Myocyte (in vitro differentiated cells): Measurements from ENCODE around the gene NACC2. TPM values are rescaled to one million over a fixed set of nuclear protein-coding genes. Genes with fewer than 3 reads are reported as not detected.

Source experiments
- DNase-seq: peaks from one replicate; pipeline ENCODE4 v3.0.0-alpha.2; 2012; ENCODE audit warnings: low read depth
- total RNA-seq: library from RNA; depleted of rRNA; stranded (reverse); fragments of >200 nt; gene quantifications from 2 replicates; pipeline ENCODE4 v1.2.3, GENCODE V29; 2014

Gene NACC2
- total RNA-seq, 1 donor from 2014 or later, result 22.8 TPM

GRCh38 chr9:135998016-135998380, 97.1 kb downstream of the NACC2 start:
- DNase-seq, result no peak

GRCh38 chr9:135997090-135998015, 97.7 kb downstream of the NACC2 start:
- DNase-seq, result no peak

- no peak for DNase-seq
Observed at GRCh38 chr9:135995816-135996215, 99.3 kb downstream of the NACC2 start.

- no peak for DNase-seq
Observed at GRCh38 chr9:135994501-135995192, 100.4 kb downstream of the NACC2 start.

GRCh38 chr9:135993765-135994500, 101.2 kb downstream of the NACC2 start:
- DNase-seq, result no peak

- DNase-seq, result no peak
Observed at GRCh38 chr9:135993409-135993742, 101.7 kb downstream of the NACC2 start.

GRCh38 chr9:135992486-135993408, 102.3 kb downstream of the NACC2 start:
- DNase-seq, result peak; percentile 93

GRCh38 chr9:135991771-135992170, 103.3 kb downstream of the NACC2 start:
- DNase-seq, result no peak

- peak; percentile 30 for DNase-seq
Observed at GRCh38 chr9:135990468-135991429, 104.3 kb downstream of the NACC2 start.

GRCh38 chr9:135989722-135990467, 105.2 kb downstream of the NACC2 start:
- no peak for DNase-seq

GRCh38 chr9:135989157-135989556, 105.9 kb downstream of the NACC2 start:
- DNase-seq, result no peak

GRCh38 chr9:135988493-135988892, 106.6 kb downstream of the NACC2 start:
- DNase-seq, result no peak

GRCh38 chr9:135987838-135988404, 107.2 kb downstream of the NACC2 start:
- DNase-seq, result no peak

- DNase-seq, result no peak
Observed at GRCh38 chr9:135986605-135987004, 108.5 kb downstream of the NACC2 start.

- DNase-seq, result no peak
Observed at GRCh38 chr9:135985889-135986288, 109.2 kb downstream of the NACC2 start.

GRCh38 chr9:135985459-135985774, 109.7 kb downstream of the NACC2 start:
- no peak for DNase-seq

- DNase-seq, result no peak
Observed at GRCh38 chr9:135984072-135984710, 110.9 kb downstream of the NACC2 start.
